ENCODE results near the gene GH1. TPM values are rescaled to one million over a fixed set of nuclear protein-coding genes. Genes with fewer than 3 reads are reported as not detected.
"Not testable (repeated sequence)": the region's sequence is repeated elsewhere in the genome, so short reads cannot be mapped to it uniquely, and the experiment has no call there.

GH1 gene
- total RNA-seq, 1 experiment from 2014 or later, result not detected

DNA sequence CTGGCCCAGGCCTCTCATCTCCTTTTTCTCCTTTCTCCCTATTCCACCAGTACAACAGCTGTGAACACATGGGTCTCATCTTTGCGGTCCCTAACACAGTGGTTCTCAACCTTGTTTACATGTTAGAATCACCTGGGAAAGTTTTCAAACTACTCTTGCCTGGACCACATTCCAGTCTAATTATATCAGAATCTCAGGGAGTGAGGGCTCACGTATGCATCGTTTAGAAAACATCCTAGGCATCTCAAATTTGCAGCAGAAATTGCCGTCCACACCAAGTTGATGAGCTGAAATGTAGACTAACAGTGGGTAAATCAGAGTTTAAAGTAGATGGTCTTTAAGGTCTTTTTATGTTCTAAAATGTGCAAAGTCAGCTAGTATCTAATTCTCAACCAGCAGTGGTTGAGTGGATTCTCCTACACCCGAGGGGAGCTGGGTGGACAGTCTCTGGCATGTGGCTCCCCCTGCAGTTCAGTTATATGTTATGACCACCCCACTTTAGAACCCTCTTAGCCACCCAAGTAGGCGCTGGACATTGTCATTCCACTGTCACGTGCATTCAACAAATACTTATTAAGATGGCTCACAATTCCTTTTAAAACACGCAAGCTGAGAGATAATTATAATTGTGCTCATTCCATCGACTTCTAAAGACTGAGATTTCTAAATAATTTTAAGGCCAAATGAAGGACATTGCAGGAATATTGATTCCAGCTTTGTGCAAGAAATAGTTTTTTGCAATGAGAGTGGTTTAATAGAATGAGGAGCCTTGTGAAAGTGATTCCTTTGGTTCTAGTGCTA lies 48.9 kb downstream of the GH1 start:
- BruUV-seq (replicated peaks); H3K27ac ChIP-seq (ENCODE audit: low read length); ATAC-seq; H3K4me1 ChIP-seq (ENCODE audit: control insufficient read depth, insufficient read depth, low read length); H3K27me3 ChIP-seq (ENCODE audit: control insufficient read depth, insufficient read depth, low read length); DNase-seq (ENCODE audit: low read depth, low spot score); H3K36me3 ChIP-seq (ENCODE audit: control insufficient read depth, insufficient read depth, low read length); H3K9me3 ChIP-seq (ENCODE audit: control insufficient read depth, insufficient read depth, low read depth, low read length); H3K4me3 ChIP-seq (ENCODE audit: low read depth in 2 of 2, low read length in 2 of 2); intact Hi-C loops (cut with micrococcal nuclease; ENCODE audit: unreplicated experiment); POLR2A ChIA-PET; in situ Hi-C loops (cut with HindIII; ENCODE audit: low pct_unique_long_range_greater_than_20kb, low sequenced_read_pairs): not testable (repeated sequence)
- CTCF ChIA-PET, result interaction anchor here (0.9 kb wide), 1 partner anchor 251 kb away, joined by 3 read pairs; no protein-coding TSS in a partner anchor
- TF ChIP-seq, protein P1, sequence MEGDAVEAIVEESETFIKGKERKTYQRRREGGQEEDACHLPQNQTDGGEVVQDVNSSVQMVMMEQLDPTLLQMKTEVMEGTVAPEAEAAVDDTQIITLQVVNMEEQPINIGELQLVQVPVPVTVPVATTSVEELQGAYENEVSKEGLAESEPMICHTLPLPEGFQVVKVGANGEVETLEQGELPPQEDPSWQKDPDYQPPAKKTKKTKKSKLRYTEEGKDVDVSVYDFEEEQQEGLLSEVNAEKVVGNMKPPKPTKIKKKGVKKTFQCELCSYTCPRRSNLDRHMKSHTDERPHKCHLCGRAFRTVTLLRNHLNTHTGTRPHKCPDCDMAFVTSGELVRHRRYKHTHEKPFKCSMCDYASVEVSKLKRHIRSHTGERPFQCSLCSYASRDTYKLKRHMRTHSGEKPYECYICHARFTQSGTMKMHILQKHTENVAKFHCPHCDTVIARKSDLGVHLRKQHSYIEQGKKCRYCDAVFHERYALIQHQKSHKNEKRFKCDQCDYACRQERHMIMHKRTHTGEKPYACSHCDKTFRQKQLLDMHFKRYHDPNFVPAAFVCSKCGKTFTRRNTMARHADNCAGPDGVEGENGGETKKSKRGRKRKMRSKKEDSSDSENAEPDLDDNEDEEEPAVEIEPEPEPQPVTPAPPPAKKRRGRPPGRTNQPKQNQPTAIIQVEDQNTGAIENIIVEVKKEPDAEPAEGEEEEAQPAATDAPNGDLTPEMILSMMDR (IDR thresholded peaks at IDR 0.05), result peak; percentile 27

Other genes with a start within 250 kb of the GH1 start
- 15.3 TPM for gene LIMD2, start 218.7 kb downstream of the GH1 start, total RNA-seq (2021; ENCODE audit: unreplicated experiment)
- 26.0 TPM for gene STRADA, start 177.0 kb downstream of the GH1 start, total RNA-seq (2021; ENCODE audit: unreplicated experiment)
- 64.8 TPM for gene CCDC47, start 145.2 kb downstream of the GH1 start, total RNA-seq (2021; ENCODE audit: unreplicated experiment)
- 89.6 TPM for gene DDX42, start 144.7 kb downstream of the GH1 start, total RNA-seq (2021; ENCODE audit: unreplicated experiment)
- 145 TPM for gene PSMC5, start 91.4 kb downstream of the GH1 start, total RNA-seq (2021; ENCODE audit: unreplicated experiment)
- gene FTSJ3, start 91.2 kb downstream of the GH1 start, total RNA-seq (2021; ENCODE audit: unreplicated experiment), result 41.3 TPM
- gene SMARCD2, start 76.2 kb downstream of the GH1 start, total RNA-seq (2021; ENCODE audit: unreplicated experiment), result 59.4 TPM
- not detected for gene CSH2, start 45.2 kb downstream of the GH1 start, total RNA-seq (2021; ENCODE audit: unreplicated experiment)
- not detected for gene GH2, start 36.9 kb downstream of the GH1 start, total RNA-seq (2021; ENCODE audit: unreplicated experiment)
- not detected for gene CSH1, start 22.3 kb downstream of the GH1 start, total RNA-seq (2021; ENCODE audit: unreplicated experiment)
- gene CSHL1, start 7.6 kb downstream of the GH1 start, total RNA-seq (2021; ENCODE audit: unreplicated experiment), result not detected
- not detected for gene CD79B, start 13.5 kb upstream of the GH1 start, total RNA-seq (2021; ENCODE audit: unreplicated experiment)
- gene SCN4A, start 54.1 kb upstream of the GH1 start, total RNA-seq (2021; ENCODE audit: unreplicated experiment), result 0.03 TPM
- 0.10 TPM for gene PRR29, start 79.5 kb upstream of the GH1 start, total RNA-seq (2021; ENCODE audit: unreplicated experiment)
- 0.33 TPM for gene ICAM2, start 101.8 kb upstream of the GH1 start, total RNA-seq (2021; ENCODE audit: unreplicated experiment)
- 12.1 TPM for gene ERN1, start 211.3 kb upstream of the GH1 start, total RNA-seq (2021; ENCODE audit: unreplicated experiment)

Measured in Panc1 (cell line).